ENCODE data around the gene NAGA. TPM values are rescaled to one million over a fixed set of nuclear protein-coding genes. Genes with fewer than 3 reads are reported as not detected.
A peak's percentile ranks its signal among the peaks of the same experiment; 100 is the strongest.

Gene NAGA
- total RNA-seq, 2 experiments from 2014 or later = 14.4 to 16.9 TPM

GRCh38 chr22:42010778-42011177, 59.8 kb downstream of the NAGA start:
- Histone ChIP-seq H3K4me1 (ENCODE audit: insufficient read depth, low read length, poor library complexity, severe bottlenecking) (no peaks in the 10 kb centered on the region), H2AFZ (ENCODE audit: low read length) (no peak overlapping the region), H4K20me1 (ENCODE audit: insufficient read depth, low read length) (no peaks in the 10 kb centered on the region), H3K27ac (ENCODE audit: low read depth, low read length, poor library complexity, severe bottlenecking) (no peak overlapping the region), H3K79me2 (ENCODE audit: insufficient read depth, low read depth, low read length) (no peaks in the 10 kb centered on the region), H3K4me3 (ENCODE audit: low read depth, low read length, poor library complexity, severe bottlenecking) (no peak overlapping the region), H3K4me2 (ENCODE audit: low read length) (no peak overlapping the region), H3K36me3 (ENCODE audit: insufficient read depth, low read length) (no peaks in the 10 kb centered on the region), H3K9me2 (ENCODE audit: insufficient read depth, low read length) (no peaks in the 10 kb centered on the region), H3K9me3 (ENCODE audit: low read length) (peaks cover 20% of the 10 kb centered on the region)
- TF ChIP-seq, protein P1, sequence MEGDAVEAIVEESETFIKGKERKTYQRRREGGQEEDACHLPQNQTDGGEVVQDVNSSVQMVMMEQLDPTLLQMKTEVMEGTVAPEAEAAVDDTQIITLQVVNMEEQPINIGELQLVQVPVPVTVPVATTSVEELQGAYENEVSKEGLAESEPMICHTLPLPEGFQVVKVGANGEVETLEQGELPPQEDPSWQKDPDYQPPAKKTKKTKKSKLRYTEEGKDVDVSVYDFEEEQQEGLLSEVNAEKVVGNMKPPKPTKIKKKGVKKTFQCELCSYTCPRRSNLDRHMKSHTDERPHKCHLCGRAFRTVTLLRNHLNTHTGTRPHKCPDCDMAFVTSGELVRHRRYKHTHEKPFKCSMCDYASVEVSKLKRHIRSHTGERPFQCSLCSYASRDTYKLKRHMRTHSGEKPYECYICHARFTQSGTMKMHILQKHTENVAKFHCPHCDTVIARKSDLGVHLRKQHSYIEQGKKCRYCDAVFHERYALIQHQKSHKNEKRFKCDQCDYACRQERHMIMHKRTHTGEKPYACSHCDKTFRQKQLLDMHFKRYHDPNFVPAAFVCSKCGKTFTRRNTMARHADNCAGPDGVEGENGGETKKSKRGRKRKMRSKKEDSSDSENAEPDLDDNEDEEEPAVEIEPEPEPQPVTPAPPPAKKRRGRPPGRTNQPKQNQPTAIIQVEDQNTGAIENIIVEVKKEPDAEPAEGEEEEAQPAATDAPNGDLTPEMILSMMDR (conservative IDR thresholded peaks at IDR 0.05; ENCODE audit: low read length) = no peak
- no peak for TF ChIP-seq EZH2phosphoT487 (IDR thresholded peaks at IDR 0.05; ENCODE audit: borderline replicate concordance, low read depth, low read length)
- ChIA-PET CTCF (ENCODE audit: unreplicated experiment) (no interaction called here), POLR2A (interaction anchor here (1.0 kb wide), 1 partner anchor 196 kb away, joined by 4 read pairs; no protein-coding TSS in a partner anchor)
- intact Hi-C loops (cut with micrococcal nuclease; ENCODE audit: unreplicated experiment) = no loop called here
- no TSS peak for BruUV-seq (replicated peaks)
- no peak for DNase-seq (ENCODE audit: low spot score)

Small RNAs within 50 kb of the gene (small RNA-seq; reads per million reads assigned to genes)
- gene SNORD13P1 = 0.57 reads per million, percentile 14 among the genes with 10 or more reads in this experiment

Other genes with a start within 250 kb of the NAGA start
- 132 and 167 TPM in 2 replicates for gene SREBF2, start 237.7 kb downstream of the NAGA start, total RNA-seq (2014; rRNA removed; shearing (Covaris generic))
- gene SREBF2, start 237.7 kb downstream of the NAGA start, total RNA-seq (2022) = 312 and 330 TPM in 2 replicates
- not detected in 2 replicates for gene SHISA8, start 155.7 kb downstream of the NAGA start, total RNA-seq (2014; rRNA removed; shearing (Covaris generic))
- gene SHISA8, start 155.7 kb downstream of the NAGA start, total RNA-seq (2022) = 0.61 and 0.74 TPM in 2 replicates
- 10.9 and 21.3 TPM in 2 replicates for gene TNFRSF13C, start 144.0 kb downstream of the NAGA start, total RNA-seq (2014; rRNA removed; shearing (Covaris generic))
- 65.0 and 67.8 TPM in 2 replicates for gene TNFRSF13C, start 144.0 kb downstream of the NAGA start, total RNA-seq (2022)
- gene CENPM, start 123.7 kb downstream of the NAGA start, total RNA-seq (2014; rRNA removed; shearing (Covaris generic)) = 347 and 354 TPM in 2 replicates
- 189 and 217 TPM in 2 replicates for gene CENPM, start 123.7 kb downstream of the NAGA start, total RNA-seq (2022)
- gene SEPTIN3, start 101.4 kb downstream of the NAGA start, total RNA-seq (2014; rRNA removed; shearing (Covaris generic)) = 0.46 and 1.1 TPM in 2 replicates
- 1.9 and 2.1 TPM in 2 replicates for gene SEPTIN3, start 101.4 kb downstream of the NAGA start, total RNA-seq (2022)
- 1.9 and 2.2 TPM in 2 replicates for gene WBP2NL, start 72.0 kb downstream of the NAGA start, total RNA-seq (2014; rRNA removed; shearing (Covaris generic))
- gene WBP2NL, start 72.0 kb downstream of the NAGA start, total RNA-seq (2022) = 0.94 and 1.1 TPM in 2 replicates
- 0.05 TPM in 1 of 2 replicates, not detected in the other for gene PHETA2, start 3.4 kb upstream of the NAGA start, total RNA-seq (2014; rRNA removed; shearing (Covaris generic))
- gene PHETA2, start 3.4 kb upstream of the NAGA start, total RNA-seq (2022) = 0.23 and 0.35 TPM in 2 replicates
- 23.0 and 31.5 TPM in 2 replicates for gene SMDT1, start 8.9 kb upstream of the NAGA start, total RNA-seq (2014; rRNA removed; shearing (Covaris generic))
- gene SMDT1, start 8.9 kb upstream of the NAGA start, total RNA-seq (2022) = 111 and 114 TPM in 2 replicates
- gene NDUFA6, start 20.0 kb upstream of the NAGA start, total RNA-seq (2014; rRNA removed; shearing (Covaris generic)) = 49.8 and 62.4 TPM in 2 replicates
- gene NDUFA6, start 20.0 kb upstream of the NAGA start, total RNA-seq (2022) = 57.6 and 63.8 TPM in 2 replicates
- 2.4 and 3.0 TPM in 2 replicates for gene CYP2D6, start 60.0 kb upstream of the NAGA start, total RNA-seq (2014; rRNA removed; shearing (Covaris generic))
- 4.1 and 4.5 TPM in 2 replicates for gene CYP2D6, start 60.0 kb upstream of the NAGA start, total RNA-seq (2022)
- gene TCF20, start 199.8 kb upstream of the NAGA start, total RNA-seq (2014; rRNA removed; shearing (Covaris generic)) = 55.6 and 56.0 TPM in 2 replicates
- gene TCF20, start 199.8 kb upstream of the NAGA start, total RNA-seq (2022) = 71.1 and 77.8 TPM in 2 replicates